Pons (tissue), 1 donor: Measurements from ENCODE around the gene ZNF638.
"Not testable (repeated sequence)": the region's sequence is repeated elsewhere in the genome, so short reads cannot be mapped to it uniquely, and the experiment has no call there.

Source experiments
- DNase-seq: peaks from one replicate; pipeline ENCODE4 v3.0.0-alpha.2; 2016; ENCODE audit warnings: low spot score

ZNF638 gene

GRCh38 chr2:71395471-71395870, 63.9 kb downstream of the ZNF638 start:
- no peak for DNase-seq

- no peak for DNase-seq
Observed at GRCh38 chr2:71402427-71402826, 70.8 kb downstream of the ZNF638 start.

- no peak for DNase-seq
Observed at GRCh38 chr2:71409611-71410010, 78.0 kb downstream of the ZNF638 start.

- DNase-seq = no peak
Observed at GRCh38 chr2:71410696-71411095, 79.1 kb downstream of the ZNF638 start.

- not testable (repeated sequence) for DNase-seq
Observed at GRCh38 chr2:71416866-71417265, 85.3 kb downstream of the ZNF638 start.

GRCh38 chr2:71417300-71418202, 86.0 kb downstream of the ZNF638 start:
- DNase-seq = no peak

- no peak for DNase-seq
Observed at GRCh38 chr2:71419145-71419544, 87.6 kb downstream of the ZNF638 start.

GRCh38 chr2:71419976-71420375, 88.4 kb downstream of the ZNF638 start:
- DNase-seq = no peak

- peak; percentile 19 for DNase-seq
Observed at GRCh38 chr2:71422786-71423185, 91.2 kb downstream of the ZNF638 start.

- DNase-seq = peak; percentile 12
Observed at GRCh38 chr2:71423817-71424420, 92.3 kb downstream of the ZNF638 start.

GRCh38 chr2:71426721-71427120, 95.1 kb downstream of the ZNF638 start:
- no peak for DNase-seq

- DNase-seq = no peak
Observed at GRCh38 chr2:71428472-71429383, 97.1 kb downstream of the ZNF638 start.

GRCh38 chr2:71445142-71445541, 113.6 kb downstream of the ZNF638 start:
- not testable (repeated sequence) for DNase-seq

GRCh38 chr2:71446505-71446904, 114.9 kb downstream of the ZNF638 start:
- DNase-seq = no peak

- DNase-seq = no peak
Observed at GRCh38 chr2:71449343-71449742, 117.8 kb downstream of the ZNF638 start.

GRCh38 chr2:71451705-71452104, 120.1 kb downstream of the ZNF638 start:
- DNase-seq = no peak

GRCh38 chr2:71452565-71452964, 121.0 kb downstream of the ZNF638 start:
- DNase-seq = no peak

- no peak for DNase-seq
Observed at GRCh38 chr2:71453404-71454220, 122.0 kb downstream of the ZNF638 start, which contains the start of gene DYSF. Gene DYSF (plus strand): TSS chr2:71453561.

GRCh38 chr2:71454221-71455010, 122.8 kb downstream of the ZNF638 start:
- DNase-seq = no peak

- no peak for DNase-seq
Observed at GRCh38 chr2:71455011-71455740, 123.6 kb downstream of the ZNF638 start.
